Adrenal gland (tissue), 12 donors: ENCODE data around the gene CCDC71L. TPM values are rescaled to one million over a fixed set of nuclear protein-coding genes. Genes with fewer than 3 reads are reported as not detected.
A peak's percentile ranks its signal among the peaks of the same experiment; 100 is the strongest.

Experiments used
- DNase-seq, 7 donors: peaks; one replicate each; pipeline ENCODE4 v3.0.0-alpha.2; 2019 to 2020
- H3K27ac ChIP-seq, 5 donors: fragments of 200-600 bp; sonication (generic) in 4 of 5; 1 replicate in 3 of 5; 2 replicates in 2 of 5; pipeline versions ENCODE4 v1.5.1 to v1.8.0; 2016 to 2020; ENCODE audit warnings: mild to moderate bottlenecking in 1 of 5
- H3K27me3 ChIP-seq: fragments of 200-600 bp; 2 replicates; pipeline ENCODE4 v1.8.0; 2021
- H3K36me3 ChIP-seq, 2 donors: fragments of 200-600 bp; replicated peaks in 1 of 2; 1 replicate in 1 of 2; 2 replicates in 1 of 2; pipeline versions ENCODE4 v1.5.1 to v1.8.0; 2018 to 2022
- H3K4me1 ChIP-seq, 2 donors: fragments of 200-600 bp; replicated peaks in 1 of 2; 1 replicate in 1 of 2; 2 replicates in 1 of 2; pipeline versions ENCODE4 v1.5.1 to v1.8.0; 2018 to 2021
- H3K4me3 ChIP-seq, 4 donors: fragments of 200-600 bp; sonication (generic) in 3 of 4; one replicate each; pipeline ENCODE4 v1.5.1; 2016 to 2018
- H3K9me3 ChIP-seq, 3 donors: fragments of 200-600 bp; sonication (generic) in 1 of 3; replicated peaks in 1 of 3; 1 replicate in 2 of 3; 2 replicates in 1 of 3; pipeline versions ENCODE4 v1.5.1 to v1.8.0; 2016 to 2021
- POLR2A ChIP-seq, 2 donors: fragments of 450-650 bp; IDR thresholded peaks; one replicate each; pipeline ENCODE4 v1.6.1; 2017; ENCODE audit warnings: antibody characterized with exemption in 2 of 2, mild to moderate bottlenecking in 2 of 2, moderate library complexity in 1 of 2
- WGBS, 4 donors: extraction: QIAGEN DNeasy Blood & Tissue Kit in 2 of 4; methylation state at CpG; one replicate each; pipeline versions ENCODE4 v1.1.5 to v1.1.7; 2013 to 2017; 5-methylcytosine and 5-hydroxymethylcytosine counted together
- intact Hi-C, 2 donors: fragments of 100-400 bp; cut with DNase I; formaldehyde crosslinking; loops; one replicate each; pipeline versions ENCODE4 v1.14.1 to v1.15.0; 2022 to 2023
- polyA plus RNA-seq, 3 donors: library from polyadenylated mRNA; stranded (reverse); fragments of 200-250 nt in 2 of 3; fragments of 350-450 nt in 1 of 3; fragmentation: Illumina TruSeq in 1 of 3; extraction: RNeasy Lipid Tissue Mini Kit (QIAGEN cat#74804) in 1 of 3; gene quantifications; one replicate each; pipeline ENCODE4 v1.2.3, GENCODE V29; 2013 to 2014
- total RNA-seq, 9 donors: library from RNA; depleted of rRNA in 4 of 9; stranded (reverse); fragments of >200 nt in 4 of 9; fragments of 120-200 nt in 1 of 9; fragmentation: NEBNext Ultra II Directional in 1 of 9; extraction: Animal tissue kit (Norgen Biotek cat#: 25700) in 1 of 9; gene quantifications; one replicate each; pipeline versions ENCODE4 v1.1.0 to v1.2.4, GENCODE V29; 2013 to 2023
- TF ChIP-seq, protein P1 (sequence below), 6 experiments: fragments of 450-650 bp in 4 of 6; fragments of 200-600 bp in 2 of 6; sonication (generic) in 1 of 6; IDR thresholded peaks; 1 replicate in 5 of 6; 2 replicates in 1 of 6; pipeline versions ENCODE4 v1.5.1 to v1.8.0; 2016 to 2021; ENCODE audit warnings: antibody characterized with exemption in 6 of 6, mild to moderate bottlenecking in 2 of 6, moderate library complexity in 1 of 6
- donor health status: healthy with polysubstance abuse.
- donor health status: Bipolar disorder and iron deficiency.
- donor health status: DM: yes; HTN: yes; CAD: no.
- donor health status: DM: no; HTN: no; CAD: no.
- donor health status: DM: no; HTN: no; CAD: no.
- donor health status: DM: yes; HTN: yes; CAD: no.

The CCDC71L gene
- total and polyA plus RNA-seq, 12 donors = 5.4 to 47.9 (median 19.9) TPM

DNA sequence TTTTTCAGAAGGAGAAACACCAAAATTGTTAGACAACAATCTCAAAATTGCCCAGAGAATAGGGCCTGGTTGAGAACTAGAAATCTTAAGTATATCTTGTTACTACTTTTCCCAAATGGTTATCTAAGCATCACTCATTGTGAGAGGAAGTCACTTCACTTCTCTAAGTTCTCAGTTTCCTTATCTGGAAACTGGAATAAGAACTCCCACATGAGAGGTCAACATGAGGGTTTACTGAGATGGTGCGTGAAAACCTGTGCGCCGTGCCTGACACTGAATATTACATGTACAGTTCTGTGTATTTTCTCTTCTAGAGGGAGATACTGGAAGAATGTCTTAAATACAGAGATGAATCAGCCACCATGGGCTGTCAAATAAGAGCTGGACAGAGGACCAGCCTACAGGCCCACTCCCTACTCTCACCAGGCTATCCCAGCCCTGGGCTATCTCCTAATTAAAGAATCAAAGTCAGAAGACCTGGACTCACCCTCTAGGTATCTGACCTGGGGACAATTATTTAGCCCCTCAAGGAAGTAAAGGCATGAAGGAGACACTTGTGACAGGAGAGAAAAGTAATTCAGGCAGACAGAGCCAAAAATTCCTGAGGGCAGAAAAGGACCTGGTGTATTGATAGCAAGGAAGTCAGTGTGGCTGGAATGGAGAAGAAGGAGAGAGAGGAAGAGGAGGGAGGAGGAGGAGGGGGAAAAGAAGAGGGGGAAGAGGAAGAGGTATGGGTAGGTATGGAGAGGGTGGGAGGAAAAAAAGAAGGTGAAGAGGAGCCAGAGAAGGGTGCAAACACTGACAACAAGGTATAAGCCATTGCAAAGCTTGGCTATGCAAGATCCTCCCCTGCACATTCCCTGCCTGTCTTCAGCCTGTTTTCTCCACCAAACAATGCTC, 44.9 kb downstream of the CCDC71L start:
- Histone ChIP-seq H3K9me3 (no peaks in the 10 kb centered on the region), H3K4me1 (peaks cover 0 to 5% of the 10 kb centered on the region in 2 donors), H3K27ac (no peak overlapping the region), H3K27me3 (no peaks in the 10 kb centered on the region), H3K36me3 (no peaks in the 10 kb centered on the region), H3K4me3 (no peak overlapping the region)
- no peak for DNase-seq
- TF ChIP-seq POLR2A (IDR thresholded peaks at IDR 0.05) = no peak
- TF ChIP-seq, protein P1, sequence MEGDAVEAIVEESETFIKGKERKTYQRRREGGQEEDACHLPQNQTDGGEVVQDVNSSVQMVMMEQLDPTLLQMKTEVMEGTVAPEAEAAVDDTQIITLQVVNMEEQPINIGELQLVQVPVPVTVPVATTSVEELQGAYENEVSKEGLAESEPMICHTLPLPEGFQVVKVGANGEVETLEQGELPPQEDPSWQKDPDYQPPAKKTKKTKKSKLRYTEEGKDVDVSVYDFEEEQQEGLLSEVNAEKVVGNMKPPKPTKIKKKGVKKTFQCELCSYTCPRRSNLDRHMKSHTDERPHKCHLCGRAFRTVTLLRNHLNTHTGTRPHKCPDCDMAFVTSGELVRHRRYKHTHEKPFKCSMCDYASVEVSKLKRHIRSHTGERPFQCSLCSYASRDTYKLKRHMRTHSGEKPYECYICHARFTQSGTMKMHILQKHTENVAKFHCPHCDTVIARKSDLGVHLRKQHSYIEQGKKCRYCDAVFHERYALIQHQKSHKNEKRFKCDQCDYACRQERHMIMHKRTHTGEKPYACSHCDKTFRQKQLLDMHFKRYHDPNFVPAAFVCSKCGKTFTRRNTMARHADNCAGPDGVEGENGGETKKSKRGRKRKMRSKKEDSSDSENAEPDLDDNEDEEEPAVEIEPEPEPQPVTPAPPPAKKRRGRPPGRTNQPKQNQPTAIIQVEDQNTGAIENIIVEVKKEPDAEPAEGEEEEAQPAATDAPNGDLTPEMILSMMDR (IDR thresholded peaks at IDR 0.05) = no peak
- 95 to 98% (median 97%) methylated on average over 3 of the region's 3 CpGs for WGBS, 4 donors
- intact Hi-C loops = no loop called here

DNA sequence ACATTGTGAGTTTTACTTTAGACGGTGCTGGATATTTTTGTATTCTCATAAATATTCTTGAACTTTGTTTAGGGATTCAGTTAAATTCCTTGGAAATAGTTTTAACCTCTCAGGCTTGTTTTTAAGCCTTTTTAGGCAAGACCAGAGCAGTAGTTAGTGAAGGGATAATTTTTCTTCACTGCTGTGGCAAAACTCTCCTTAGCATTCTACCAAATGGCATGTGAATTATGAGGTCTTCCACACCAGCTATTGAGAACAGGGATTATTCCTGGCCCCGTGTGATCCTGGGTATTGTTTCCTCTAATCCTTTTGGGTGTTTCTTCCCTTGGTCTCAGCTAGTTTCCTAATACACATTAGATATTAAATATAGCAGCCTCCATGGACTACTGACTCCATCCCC, 46.2 kb downstream of the CCDC71L start:
- Histone ChIP-seq H3K4me1 (peaks cover 0 to 5% of the 10 kb centered on the region in 2 donors), H3K4me3 (no peak overlapping the region), H3K9me3 (no peaks in the 10 kb centered on the region), H3K27me3 (no peaks in the 10 kb centered on the region), H3K27ac (peak overlapping the region in 1 of 5 donors; percentile 22), H3K36me3 (no peaks in the 10 kb centered on the region)
- WGBS, 4 donors = 51 to 59% (median 54%) methylated on average over 2 of the region's 2 CpGs
- no peak for DNase-seq
- intact Hi-C loops = no loop called here
- TF ChIP-seq, protein P1 (IDR thresholded peaks at IDR 0.05) = no peak

DNA sequence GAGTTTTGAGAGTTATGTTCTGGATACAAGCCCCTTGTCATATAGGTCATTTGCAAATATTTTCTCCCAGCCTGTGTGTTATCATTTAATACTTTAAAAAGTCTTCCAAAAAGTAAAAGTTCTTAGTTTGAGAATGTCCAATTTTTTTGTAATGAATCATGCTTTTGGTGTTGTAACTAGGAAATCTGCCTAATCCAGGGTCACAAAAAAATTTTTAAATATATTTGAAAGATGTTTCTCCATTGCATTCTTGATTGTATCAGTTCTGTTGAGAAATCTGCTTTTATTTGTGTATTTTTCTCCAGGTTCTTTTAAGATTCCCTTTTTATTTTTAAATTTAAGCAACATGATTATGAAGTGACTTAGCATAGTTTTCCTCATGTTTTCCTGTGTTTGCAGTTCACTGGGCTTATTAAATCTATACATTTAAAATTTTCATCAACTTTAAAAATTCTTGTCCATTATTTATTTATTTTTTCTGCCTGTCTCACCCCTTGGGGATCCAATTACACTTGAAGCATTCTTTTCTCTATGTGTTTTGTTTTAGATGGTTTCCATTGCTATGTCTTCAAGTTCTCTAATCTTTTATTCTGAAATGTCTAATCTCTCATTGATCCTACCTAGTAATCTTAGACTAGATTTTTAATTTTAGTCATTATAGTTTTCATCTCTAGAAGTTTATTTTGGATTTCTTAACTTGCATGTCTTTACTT, 47.0 kb downstream of the CCDC71L start:
- intact Hi-C loops = no loop called here
- Histone ChIP-seq H3K27ac (no peak overlapping the region), H3K4me1 (peaks cover 0 to 5% of the 10 kb centered on the region in 2 donors), H3K36me3 (no peaks in the 10 kb centered on the region), H3K27me3 (no peaks in the 10 kb centered on the region), H3K9me3 (no peaks in the 10 kb centered on the region), H3K4me3 (no peak overlapping the region)
- TF ChIP-seq, protein P1 (IDR thresholded peaks at IDR 0.05) = no peak
- no peak for TF ChIP-seq POLR2A (IDR thresholded peaks at IDR 0.05)
- DNase-seq = no peak

DNA sequence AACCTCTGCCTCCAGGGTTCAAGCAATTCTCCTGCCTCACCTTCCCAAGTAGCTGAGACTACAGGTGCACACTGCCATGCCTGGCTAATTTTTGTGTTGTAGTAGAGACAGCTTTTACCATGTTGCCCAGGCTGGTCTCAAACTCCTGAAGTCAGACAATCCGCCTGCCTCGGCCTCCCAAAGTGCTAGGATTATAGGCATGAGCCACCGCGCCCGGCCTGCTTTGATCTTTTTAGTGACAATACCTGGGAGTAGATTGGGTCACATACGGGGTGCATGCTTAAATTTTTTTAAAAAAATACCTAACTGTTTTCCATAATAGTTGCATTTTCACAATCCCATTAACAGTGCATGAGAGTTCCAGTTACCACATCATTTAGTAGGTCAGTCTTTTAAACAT, 47.7 kb downstream of the CCDC71L start:
- intact Hi-C loops = no loop called here
- 93 to 96% (median 95%) methylated on average over 6 of the region's 6 CpGs for WGBS, 4 donors

More for the DNA sequence above, 47.7 kb downstream of the CCDC71L start:
- Histone ChIP-seq H3K36me3 (no peaks in the 10 kb centered on the region), H3K27ac (peak overlapping the region in 1 of 5 donors; percentile 31), H3K4me1 (peaks cover 0 to 5% of the 10 kb centered on the region in 2 donors), H3K4me3 (no peak overlapping the region), H3K9me3 (no peaks in the 10 kb centered on the region), H3K27me3 (no peaks in the 10 kb centered on the region)
- DNase-seq = no peak
- no peak for TF ChIP-seq POLR2A (IDR thresholded peaks at IDR 0.05)
- TF ChIP-seq, protein P1 (IDR thresholded peaks at IDR 0.05) = no peak
